Stimulated activated CD4-positive, alpha-beta T cell treated with anti-CD3 and anti-CD28 coated beads, TNF-alpha, amount 100 ng/mL, for 1 hour (primary cell): ENCODE data around the gene SSTR3.
"Not testable (repeated sequence)": the region's sequence is repeated elsewhere in the genome, so short reads cannot be mapped to it uniquely, and the experiment has no call there.

Source experiments
- DNase-seq, 3 donors: peaks; one replicate each; pipeline ENCODE4 v3.0.0-alpha.2; 2020; ENCODE audit warnings: low read depth in 3 of 3, low spot score in 1 of 3

The SSTR3 gene

DNA sequence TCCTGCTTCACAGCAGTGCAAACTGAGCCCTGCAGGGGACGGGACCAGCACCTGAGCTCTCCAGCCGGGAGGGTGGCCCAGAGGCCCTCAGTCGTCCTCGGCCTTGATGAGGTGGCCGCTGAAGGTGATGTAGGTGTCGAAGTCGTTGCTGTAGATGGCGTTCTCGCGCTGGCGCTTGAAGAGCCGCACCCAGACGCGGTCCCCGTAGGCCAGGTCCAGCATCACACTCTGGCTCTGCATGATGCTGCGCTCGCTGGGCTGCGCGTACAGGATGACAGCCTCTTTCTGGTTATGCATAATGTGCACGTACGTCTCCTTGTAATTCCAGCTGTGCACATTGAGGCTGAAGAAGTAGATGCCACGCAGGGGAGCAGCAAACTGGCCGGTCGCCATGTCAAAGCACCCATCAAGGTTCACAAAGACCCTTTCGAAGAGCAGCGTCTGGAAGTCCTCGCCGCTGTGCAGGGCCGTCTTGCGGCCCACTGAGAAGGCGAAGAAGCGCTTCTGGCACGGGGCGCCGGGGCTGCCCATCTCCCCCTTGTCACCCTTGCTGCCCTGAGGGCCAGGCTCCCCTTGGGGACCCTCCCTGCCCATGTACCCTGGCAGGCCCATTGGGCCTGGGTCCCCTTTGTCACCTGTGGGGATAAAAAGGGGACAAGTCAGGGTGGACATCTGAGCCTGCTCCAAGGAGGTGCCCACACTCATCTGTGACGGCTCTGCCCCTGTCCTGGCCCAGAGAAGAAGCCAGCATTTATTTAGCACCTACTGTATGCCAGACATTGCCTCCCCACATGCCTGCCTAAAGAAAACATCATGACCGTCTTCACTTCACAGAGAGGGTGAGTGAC is 30.0 kb downstream of the SSTR3 start:
- no peak for DNase-seq

DNA sequence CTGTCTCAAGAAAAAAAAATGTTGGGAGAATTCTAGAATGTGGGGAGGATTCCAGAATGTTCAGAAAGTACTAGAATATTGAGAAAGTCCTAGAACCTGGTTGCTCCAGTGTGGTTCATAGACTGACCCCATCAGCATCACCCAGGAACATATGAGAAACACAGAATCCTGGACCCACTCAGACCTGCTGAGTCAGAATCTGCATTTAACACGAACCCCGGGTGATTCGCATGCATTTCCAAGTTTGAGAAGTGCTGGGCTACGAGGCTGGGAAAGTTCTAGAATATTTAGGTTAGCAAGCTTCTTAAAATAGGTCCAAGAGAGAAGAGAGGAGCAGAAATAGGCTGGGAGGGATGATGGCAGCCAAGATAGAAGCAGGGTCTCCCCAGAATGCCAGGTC is 30.6 kb downstream of the SSTR3 start:
- DNase-seq: no peak

DNA sequence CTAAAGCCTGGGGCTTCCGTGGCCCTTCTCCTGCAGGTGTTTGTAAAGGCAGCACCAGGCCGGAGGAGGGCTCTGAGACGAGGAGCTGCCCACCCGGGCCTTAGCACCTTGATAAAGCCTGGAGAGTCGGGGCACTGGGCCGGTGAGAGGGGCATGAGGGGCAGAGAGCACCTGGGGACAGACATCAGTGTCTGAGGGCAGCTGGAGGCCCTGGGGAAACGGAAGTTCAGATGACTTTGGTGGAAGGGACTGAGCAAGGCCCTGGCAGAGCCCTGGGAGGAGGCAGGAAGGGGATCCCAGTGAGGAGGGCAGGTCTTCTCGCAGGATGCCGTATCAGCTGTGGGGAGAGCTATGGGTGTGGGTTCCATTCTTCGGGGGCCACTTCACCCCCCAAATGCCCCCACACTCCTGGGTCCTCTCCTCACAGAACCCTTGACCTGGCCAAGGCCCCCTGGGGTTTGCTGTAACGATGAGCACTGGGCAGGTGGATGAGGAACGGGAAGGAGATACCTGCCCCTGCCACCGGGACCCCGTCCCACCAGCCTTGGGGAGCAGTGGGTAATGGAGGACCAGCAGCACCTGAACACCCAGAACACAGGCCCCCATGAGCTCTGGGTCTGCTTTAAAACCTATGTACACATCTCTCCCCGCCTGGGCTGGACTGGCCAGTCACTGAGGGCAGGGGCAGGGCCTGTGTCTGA is 31.6 kb downstream of the SSTR3 start:
- no peak for DNase-seq

DNA sequence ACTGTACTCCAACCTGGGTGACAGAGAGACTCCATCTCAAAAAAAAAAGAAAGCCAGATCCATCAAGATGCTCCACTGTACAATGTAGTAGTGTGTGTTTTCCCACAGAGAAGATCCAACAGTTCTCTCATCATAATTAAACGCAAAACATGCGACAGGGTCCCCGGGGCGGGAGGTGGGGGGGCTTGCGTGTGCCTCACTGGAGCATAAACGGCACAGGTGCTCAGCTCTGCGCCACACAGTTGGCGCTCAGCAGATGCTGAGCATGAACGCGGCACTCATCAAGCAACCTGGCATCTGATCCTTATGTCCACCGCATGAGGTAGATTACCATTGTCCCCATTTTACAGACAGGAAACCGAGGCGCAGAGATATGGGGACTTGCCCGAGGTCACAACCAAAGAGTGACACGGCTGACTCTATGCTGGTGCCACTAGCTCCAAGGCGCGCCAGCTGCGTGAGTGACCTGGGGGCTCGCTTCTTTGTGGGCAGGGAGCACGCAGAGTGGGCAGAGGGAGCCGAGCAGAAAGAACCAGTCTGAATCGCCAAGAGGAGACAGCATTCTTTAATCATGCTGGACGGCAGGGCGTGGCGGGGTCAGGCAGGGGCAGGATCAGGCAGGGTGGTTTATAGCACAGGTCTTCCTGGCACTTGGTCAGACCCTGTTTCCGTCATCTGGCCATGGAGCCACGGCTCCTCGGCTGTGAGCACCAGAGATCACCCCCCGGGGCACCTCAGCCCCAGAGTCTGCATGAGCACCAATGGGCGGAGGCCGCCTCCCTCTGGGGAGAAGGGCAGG is 32.5 kb downstream of the SSTR3 start:
- no peak for DNase-seq

- no peak for DNase-seq
Measured at GRCh38 chr22:37179126-37179470, 33.2 kb downstream of the SSTR3 start.

DNA sequence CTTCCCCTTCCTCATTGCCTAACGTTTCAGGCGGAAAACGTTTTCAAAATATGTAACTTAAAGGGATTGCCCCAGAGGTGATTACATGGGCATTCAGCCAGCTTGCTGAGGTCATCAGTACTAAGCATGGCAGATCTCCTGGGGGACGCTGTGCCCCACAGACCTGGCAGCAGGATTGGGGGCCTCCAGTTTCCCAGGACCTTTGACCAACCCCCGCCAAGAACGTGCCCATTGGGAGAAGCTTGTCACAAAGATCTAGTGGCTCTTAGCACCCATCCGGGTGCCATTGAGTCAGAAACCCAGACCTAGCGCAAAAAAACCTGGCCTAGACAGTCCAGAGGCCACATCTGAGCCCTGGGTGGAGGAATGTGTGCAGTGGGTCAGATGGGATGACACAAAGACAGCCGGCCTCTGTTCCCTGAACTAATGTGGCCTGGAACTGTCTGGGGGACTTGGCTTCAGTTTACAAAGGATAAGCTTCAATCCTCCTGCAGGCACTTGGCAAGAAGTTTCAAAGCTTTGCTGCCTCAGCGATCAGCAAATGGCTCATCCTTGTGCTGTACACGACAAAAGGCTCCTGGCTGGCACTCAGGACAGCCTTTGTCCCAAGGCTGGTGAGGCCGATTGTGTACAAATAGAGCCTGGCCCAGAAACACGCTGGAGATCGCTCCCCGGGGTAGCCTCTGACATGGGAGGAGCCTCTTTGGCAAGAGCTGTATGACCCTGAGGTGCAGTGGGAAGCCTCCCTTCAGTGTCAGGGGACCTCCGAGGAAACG is 33.7 kb downstream of the SSTR3 start:
- no peak for DNase-seq

- DNase-seq: no peak
Measured at GRCh38 chr22:37177755-37178154, 34.5 kb downstream of the SSTR3 start.

GRCh38 chr22:37177221-37177620 is 35.1 kb downstream of the SSTR3 start:
- DNase-seq: no peak

DNA sequence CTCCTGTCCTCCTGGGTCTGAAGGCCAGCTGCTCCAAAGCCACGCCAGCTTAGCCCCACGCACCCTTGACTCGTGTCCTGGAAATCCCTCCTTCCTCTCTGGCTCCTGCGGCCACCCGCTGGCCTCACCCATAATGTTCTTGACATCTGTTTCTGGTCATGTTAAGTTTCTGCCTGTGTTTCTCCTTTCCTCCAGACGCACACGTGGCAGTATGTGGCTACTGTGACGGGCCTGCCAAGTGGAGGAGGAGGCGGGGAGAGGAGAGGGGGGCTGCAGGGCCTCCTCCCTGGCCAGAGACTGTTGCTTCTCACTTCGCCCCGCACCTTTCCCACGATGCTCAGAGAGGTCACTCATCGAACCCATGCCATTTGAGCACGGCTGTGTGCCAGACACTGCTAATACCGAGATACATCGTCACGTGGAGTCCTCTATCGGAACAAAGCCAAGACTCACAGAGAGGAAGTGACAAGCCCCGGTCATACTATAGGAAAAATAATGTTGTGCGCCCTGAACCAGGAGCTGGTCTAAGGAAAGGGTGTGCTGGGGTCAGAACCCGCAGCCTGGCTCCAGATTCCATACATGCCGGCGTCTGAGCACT is 35.7 kb downstream of the SSTR3 start:
- no peak for DNase-seq

DNA sequence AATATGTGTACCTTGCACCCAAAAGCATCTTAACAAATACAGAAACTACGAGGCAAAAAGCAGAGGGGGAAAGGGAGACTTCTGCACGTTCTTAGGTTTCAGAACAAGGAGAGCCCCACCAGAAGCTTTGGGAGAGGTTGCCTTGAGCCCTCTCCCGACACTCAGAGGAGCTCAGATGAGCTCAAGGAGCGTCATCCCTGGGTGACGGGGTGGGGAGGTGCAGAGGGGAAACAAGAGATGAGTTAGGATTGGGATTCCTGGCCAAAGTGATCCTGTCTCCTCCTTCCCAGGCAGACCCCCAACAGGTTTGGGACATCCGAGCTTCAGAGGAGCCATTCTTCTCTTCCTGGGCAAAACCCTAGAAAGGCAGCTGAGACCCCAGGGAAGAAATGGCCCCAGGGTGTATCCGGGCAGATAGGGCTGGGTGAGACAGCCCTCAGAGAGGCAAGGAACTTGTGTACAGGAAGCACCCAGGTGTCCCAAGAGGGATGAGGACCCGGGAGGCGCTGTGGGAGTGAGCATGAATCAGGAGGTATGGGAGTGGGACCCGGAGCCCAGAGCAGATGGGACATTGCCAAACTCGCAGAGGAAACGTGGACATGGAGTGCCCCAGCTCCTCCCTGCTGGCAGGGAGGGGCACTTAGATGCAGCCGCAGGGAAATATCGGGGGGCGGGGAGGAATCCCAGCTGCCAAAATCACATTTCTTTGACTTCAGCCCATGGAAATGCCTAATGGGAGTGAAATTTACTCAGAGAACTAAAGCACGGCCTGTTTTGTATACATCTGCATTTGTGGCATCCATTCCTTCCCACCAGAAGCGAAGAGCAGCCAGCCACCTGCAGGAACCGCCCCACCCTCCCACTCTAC is 36.6 kb downstream of the SSTR3 start:
- DNase-seq: no peak

- no peak for DNase-seq
Measured at GRCh38 chr22:37174964-37175363, 37.3 kb downstream of the SSTR3 start.

GRCh38 chr22:37173709-37174108 is 38.6 kb downstream of the SSTR3 start:
- no peak for DNase-seq

DNA sequence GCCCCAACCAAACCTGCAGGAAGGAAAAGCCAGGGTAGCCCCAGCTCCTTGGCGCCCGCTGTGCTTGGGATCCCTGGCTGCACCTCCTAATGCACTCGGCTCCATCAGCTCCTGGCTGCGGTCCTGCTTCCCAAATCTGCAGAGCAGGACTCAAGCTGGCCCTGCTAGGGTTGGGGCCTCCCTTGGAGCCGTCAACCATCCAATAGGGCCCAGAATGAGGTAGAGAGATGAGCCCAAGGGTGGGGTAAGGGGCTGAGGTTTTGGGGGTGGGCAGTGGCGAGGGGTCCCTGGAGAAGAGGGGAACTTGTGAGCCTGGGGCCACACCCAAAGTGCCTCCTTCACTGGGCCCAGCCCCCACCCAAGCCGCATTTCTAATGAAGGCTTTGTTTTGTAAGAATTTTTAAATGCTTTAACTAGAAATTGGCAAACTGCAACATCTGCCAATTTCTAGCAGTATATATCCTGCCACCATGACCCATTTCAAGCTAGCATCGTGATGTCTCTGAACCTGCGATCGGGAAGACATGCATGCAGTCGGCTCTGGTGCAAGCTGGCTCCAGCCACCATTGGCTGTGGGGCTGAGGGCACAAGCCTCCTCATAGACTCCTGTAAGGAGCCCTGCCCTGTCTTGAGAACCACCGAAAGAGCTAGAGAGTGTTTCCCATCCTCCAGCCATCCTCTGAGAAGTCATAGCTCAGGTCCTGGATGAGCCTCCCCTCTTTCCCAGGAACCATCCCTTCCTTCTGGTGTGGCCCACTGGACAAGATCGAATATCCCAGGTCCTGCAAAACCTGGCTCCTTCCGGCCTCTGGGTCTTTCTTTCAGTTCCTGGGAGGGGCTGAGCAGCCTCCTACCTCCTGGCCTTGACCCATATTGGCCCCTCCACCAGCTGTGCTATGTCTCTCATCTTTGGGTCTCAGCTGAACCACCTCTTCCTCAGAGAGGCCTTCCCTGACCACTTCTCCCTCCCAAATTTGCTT is 39.7 kb downstream of the SSTR3 start:
- DNase-seq: no peak

DNA sequence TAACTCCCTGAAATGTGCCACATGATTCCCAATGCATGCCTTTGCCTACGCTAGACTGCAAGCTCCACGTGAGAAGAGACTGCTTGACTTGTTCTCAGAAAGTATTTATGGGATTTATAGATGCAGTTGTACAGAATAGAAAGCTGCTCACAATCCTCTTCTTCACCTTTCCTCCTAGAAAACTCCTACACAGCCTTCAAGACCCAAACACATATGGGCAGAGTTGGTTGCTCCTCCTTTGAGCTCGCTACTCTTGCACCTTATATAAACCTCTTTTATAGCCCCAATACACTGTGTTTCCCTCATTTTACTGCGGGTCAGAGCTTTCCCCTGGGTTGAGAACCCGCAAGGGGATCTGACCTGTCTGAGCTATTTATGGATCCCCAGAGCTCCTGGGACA is 40.6 kb downstream of the SSTR3 start:
- DNase-seq: no peak

DNA sequence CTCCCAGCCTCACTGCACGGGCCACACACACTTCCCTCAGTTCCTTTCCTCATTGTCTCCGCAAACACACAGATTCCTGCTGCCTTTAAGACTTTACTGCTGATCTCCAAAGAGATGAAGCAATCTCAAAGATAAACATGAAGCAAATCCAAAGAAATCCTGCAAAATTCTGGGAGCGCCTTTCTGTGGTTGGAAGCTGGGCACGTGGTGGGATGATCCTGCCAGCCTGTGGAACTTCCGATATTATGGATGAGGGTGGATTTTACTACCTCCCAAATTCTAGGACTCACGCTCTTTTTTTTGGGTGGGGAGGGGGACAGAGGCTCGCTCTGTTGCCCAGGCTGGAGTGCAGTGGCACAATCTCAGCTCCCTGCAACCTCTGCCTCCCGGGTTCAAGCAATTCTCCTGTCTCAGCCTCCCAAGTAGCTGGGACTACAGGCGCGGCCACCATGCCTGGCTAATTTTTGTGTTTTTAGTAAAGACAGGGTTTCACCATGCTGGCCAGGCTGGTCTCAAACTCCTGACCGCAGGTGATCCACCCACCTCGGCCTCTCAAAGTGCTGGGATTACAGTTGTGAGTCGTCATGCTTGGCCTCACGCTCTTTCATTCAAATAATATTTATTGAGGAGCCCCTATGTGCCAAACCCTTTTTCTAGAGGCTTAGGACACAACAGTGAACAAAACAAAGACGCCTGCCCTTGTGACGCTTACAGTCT is 41.4 kb downstream of the SSTR3 start:
- DNase-seq: not testable (repeated sequence)

DNA sequence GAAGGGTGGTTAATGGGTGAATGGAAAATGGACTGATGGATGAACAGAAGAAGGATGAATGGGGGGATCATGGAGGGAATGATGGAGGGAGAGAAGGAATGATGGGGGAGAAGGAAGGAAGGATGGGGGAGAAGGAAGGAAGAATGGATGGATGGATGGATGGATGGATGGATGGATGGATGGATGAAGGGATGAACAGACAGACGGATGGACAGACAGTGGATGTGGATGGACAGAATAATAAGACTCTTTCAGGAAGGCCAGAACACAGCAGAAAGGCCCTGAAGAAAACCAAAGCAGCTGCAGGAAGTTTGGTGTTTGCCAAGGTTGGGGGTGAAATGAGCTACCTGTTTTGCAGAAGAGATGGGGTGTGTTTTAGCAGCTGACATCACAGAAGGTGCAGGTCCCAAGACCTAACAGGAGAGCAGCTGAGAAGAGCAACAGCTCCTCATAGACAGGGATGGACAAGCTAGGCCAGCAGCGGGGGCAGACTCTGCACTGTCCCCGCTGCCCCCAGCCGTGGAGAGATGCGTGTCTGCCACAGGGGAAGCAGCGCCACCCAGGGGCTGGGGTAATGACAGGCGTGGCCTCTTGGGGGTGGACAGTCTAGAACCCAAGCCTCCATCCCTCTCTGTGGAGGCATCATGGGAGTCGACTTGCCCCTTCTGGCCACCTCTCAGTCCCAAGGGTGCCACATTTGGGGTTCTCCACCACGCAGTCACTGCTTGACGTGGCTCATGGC is 42.2 kb downstream of the SSTR3 start:
- no peak for DNase-seq

GRCh38 chr22:37169406-37169805 is 42.9 kb downstream of the SSTR3 start:
- DNase-seq: no peak
